HepG2 (cell line): ENCODE data around the gene CNTN2.

ENCODE experiments used
- BCLAF1 ChIP-seq: fragments of 450-650 bp; IDR thresholded peaks from 2 replicates; pipeline ENCODE4 v1.6.1; 2017; ENCODE audit warnings: mild to moderate bottlenecking
- CTCF ChIP-seq: sonication (generic); formaldehyde crosslinking; IDR thresholded peaks from 2 replicates; pipeline ENCODE4 v1.5.0; 2020; ENCODE audit warnings: mild to moderate bottlenecking, missing genetic modification reagents, moderate library complexity
- FOXJ3 ChIP-seq: sonication (generic); formaldehyde crosslinking; IDR thresholded peaks from 2 replicates; pipeline ENCODE4 v1.4.0; 2020; ENCODE audit warnings: missing genetic modification reagents, mild to moderate bottlenecking, borderline replicate concordance
- HNRNPLL ChIP-seq: fragments of 200-400 bp; formaldehyde crosslinking; IDR thresholded peaks from 2 replicates; pipeline ENCODE4 v1.6.1; 2017; ENCODE audit warnings: mild to moderate bottlenecking, low read depth, low read length; ENCODE audit not compliant: poor library complexity, severe bottlenecking
- REST ChIP-seq, 2 experiments: IDR thresholded peaks; 2 replicates each; pipeline ENCODE4 v1.6.1; 2011 to 2012; ENCODE audit warnings: low read length in 2 of 2, borderline replicate concordance in 1 of 2, low read depth in 1 of 2, mild to moderate bottlenecking in 1 of 2, moderate library complexity in 1 of 2
- SMARCC2 ChIP-seq: fragments of 450-650 bp; IDR thresholded peaks from 2 replicates; pipeline ENCODE4 v1.6.1; 2017; ENCODE audit warnings: antibody characterized with exemption, mild to moderate bottlenecking
- THAP7 ChIP-seq: sonication (generic); formaldehyde crosslinking; IDR thresholded peaks from 2 replicates; pipeline ENCODE4 v1.8.1; 2023; ENCODE audit warnings: mild to moderate bottlenecking, missing genetic modification reagents
- USF2 ChIP-seq, 2 experiments: sonication (generic) in 1 of 2; formaldehyde crosslinking in 1 of 2; IDR thresholded peaks; 2 replicates each; pipeline versions ENCODE4 v1.5.1 to v1.6.1; 2011 to 2020; ENCODE audit warnings: borderline replicate concordance in 1 of 2, low read depth in 1 of 2, low read length in 1 of 2, mild to moderate bottlenecking in 1 of 2, missing genetic modification reagents in 1 of 2, moderate library complexity in 1 of 2
- ZKSCAN1 ChIP-seq: fragments of 150-350 bp; IDR thresholded peaks from 2 replicates; pipeline ENCODE4 v1.6.1; 2014; ENCODE audit warnings: low read length
- ZNF20 ChIP-seq: sonication (generic); formaldehyde crosslinking; IDR thresholded peaks from 2 replicates; pipeline ENCODE4 v1.4.0; 2020; ENCODE audit warnings: mild to moderate bottlenecking, moderate library complexity, missing genetic modification reagents
- ZNF274 ChIP-seq: sonication (generic); formaldehyde crosslinking; IDR thresholded peaks from 2 replicates; pipeline ENCODE4 v1.5.1; 2020; ENCODE audit warnings: mild to moderate bottlenecking, missing genetic modification reagents
- ZNF546 ChIP-seq: sonication (generic); formaldehyde crosslinking; conservative IDR thresholded peaks from 2 replicates; pipeline ENCODE4 v1.8.1; 2023; ENCODE audit warnings: mild to moderate bottlenecking, missing genetic modification reagents
- ZSCAN20 ChIP-seq: sonication (generic); formaldehyde crosslinking; IDR thresholded peaks from 2 replicates; pipeline ENCODE4 v1.4.0; 2020; ENCODE audit warnings: missing genetic modification reagents, mild to moderate bottlenecking, borderline replicate concordance

- TF ChIP-seq CTCF = no peak
- no peak for TF ChIP-seq ZSCAN20 (CRISPR knock-in tag)
- no peak for TF ChIP-seq REST (IDR thresholded peaks at IDR 0.05; ENCODE audit: borderline replicate concordance in 1 of 2, low read depth in 1 of 2, low read length in 2 of 2)
- TF ChIP-seq ZKSCAN1 = no peak
- TF ChIP-seq ZNF20 (CRISPR knock-in tag) = no peak
- TF ChIP-seq USF2 (IDR thresholded peaks at IDR 0.05; ENCODE audit: low read depth, low read length) = no peak
- no peak for TF ChIP-seq USF2 (CRISPR knock-in tag; IDR thresholded peaks at IDR 0.05; ENCODE audit: borderline replicate concordance)
- no peak for TF ChIP-seq ZNF274 (CRISPR knock-in tag)
- no peak for TF ChIP-seq HNRNPLL
- TF ChIP-seq THAP7 (CRISPR knock-in tag) = no peak
- no peak for TF ChIP-seq ZNF546
- TF ChIP-seq BCLAF1 = no peak
- no peak for TF ChIP-seq FOXJ3 (CRISPR knock-in tag)
- TF ChIP-seq SMARCC2 = no peak
These were observed 31.1 kb downstream of the CNTN2 start for GRCh38 chr1:205074084-205074483.
